ENCODE results near the gene ITIH5.

Gene ITIH5

GRCh38 chr10:7545792-7546191 lies 121.0 kb downstream of the ITIH5 start:
- TF ChIP-seq CTCF (IDR thresholded peaks at IDR 0.05) = no peak

DNA sequence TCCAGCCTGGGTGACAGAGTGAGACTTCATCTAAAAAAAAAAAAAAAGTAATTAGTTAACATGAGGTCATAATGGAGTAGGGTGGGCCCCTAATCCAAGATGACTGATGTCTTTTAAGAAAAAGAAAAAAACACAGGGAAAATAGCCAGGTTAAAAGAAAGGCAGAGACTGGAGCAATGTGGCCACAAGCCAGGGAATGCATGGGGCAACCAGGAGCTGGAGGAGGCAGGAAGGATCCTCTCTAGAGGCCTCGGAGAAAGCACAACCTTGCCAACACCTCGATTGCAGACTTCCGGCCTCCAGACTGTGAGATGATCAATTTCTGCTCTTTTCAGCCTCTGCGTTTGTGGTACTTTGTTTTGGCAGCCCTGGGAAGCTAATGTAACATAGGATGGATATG lies 121.5 kb downstream of the ITIH5 start:
- TF ChIP-seq CTCF (IDR thresholded peaks at IDR 0.05) = no peak

- no peak for TF ChIP-seq CTCF (IDR thresholded peaks at IDR 0.05)
Observed at GRCh38 chr10:7544203-7544602, 122.6 kb downstream of the ITIH5 start.

- TF ChIP-seq CTCF (IDR thresholded peaks at IDR 0.05) = no peak
Observed at GRCh38 chr10:7542189-7542914, 124.4 kb downstream of the ITIH5 start.

- TF ChIP-seq CTCF (IDR thresholded peaks at IDR 0.05) = no peak
Observed at GRCh38 chr10:7541137-7542087, 125.4 kb downstream of the ITIH5 start.

DNA sequence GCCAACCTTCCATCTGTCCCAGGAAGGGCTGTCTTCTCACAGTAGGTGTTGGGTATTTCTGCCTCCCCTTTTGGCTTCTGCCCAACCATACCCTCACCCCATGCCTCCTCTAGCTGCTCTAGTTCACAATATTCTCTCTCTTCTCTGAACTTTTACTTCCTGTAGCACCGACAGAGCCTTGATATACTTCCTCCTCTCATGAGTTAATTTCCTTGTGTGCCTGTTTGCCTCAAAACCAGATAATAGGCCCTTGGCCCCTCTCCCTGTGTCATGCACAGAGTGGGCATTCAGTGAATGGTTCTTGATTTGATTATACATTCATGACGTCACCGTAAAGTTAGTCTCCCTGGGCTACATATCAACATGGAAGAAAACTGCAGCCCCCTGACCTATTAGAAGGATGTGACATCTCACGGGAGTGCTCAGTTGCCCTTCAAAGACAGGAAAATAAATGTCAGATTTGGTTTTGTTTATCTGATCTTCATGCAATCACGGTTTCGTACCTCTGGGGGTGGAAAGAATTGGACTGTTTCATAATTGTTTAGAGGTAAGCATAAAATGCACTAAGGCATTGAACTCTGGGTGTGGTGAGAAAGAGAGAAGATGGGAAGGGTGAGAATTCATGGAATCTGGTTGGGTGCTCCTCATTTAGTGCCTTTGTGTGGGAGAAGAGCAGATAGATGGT lies 127.7 kb downstream of the ITIH5 start:
- no peak for TF ChIP-seq CTCF (IDR thresholded peaks at IDR 0.05)

DNA sequence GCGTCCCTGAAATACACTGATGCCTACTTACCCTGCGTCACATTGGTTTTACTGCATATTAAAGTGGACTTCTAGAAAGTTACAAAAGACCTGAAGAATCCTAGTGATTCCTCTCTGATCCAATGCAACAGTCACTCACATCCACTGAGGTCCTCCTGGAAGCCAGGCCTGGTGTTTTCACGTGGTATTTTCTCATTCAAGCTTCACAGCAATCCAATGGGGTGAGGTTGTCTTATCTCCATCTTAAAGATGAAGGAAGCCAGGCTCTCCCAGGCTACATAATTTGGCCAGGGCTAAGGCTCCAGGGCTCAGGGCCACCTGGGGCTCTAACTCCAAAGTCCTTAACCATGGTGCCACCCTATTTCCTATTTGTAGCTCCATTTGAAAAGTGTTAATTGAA lies 129.6 kb downstream of the ITIH5 start:
- no peak for TF ChIP-seq CTCF (IDR thresholded peaks at IDR 0.05)

Measured in LNCAP (cell line).